Neutrophil (primary cell): ENCODE results near the gene PLCB4.

Source experiments
- H3K27ac ChIP-seq: fragments of 200-600 bp; sonication (generic); 2 replicates; pipeline ENCODE4 v1.5.1; 2016; ENCODE audit warnings: mild to moderate bottlenecking, moderate library complexity
- H3K27me3 ChIP-seq: fragments of 200-600 bp; sonication (generic); 2 replicates; pipeline ENCODE4 v1.6.0; 2016; ENCODE audit warnings: mild to moderate bottlenecking
- H3K36me3 ChIP-seq: fragments of 200-600 bp; sonication (generic); 2 replicates; pipeline ENCODE4 v1.5.1; 2017
- H3K4me1 ChIP-seq, 2 experiments: fragments of 200-600 bp in 1 of 2; sonication (generic) in 1 of 2; 1 replicate in 1 of 2; 2 replicates in 1 of 2; pipeline versions ENCODE4 v1.5.1 to v1.6.1; 2013 to 2016; ENCODE audit warnings: low read depth in 1 of 2, low read length in 1 of 2, mild to moderate bottlenecking in 1 of 2, moderate library complexity in 1 of 2; ENCODE audit not compliant: control insufficient read depth in 1 of 2, insufficient read depth in 1 of 2
- H3K4me3 ChIP-seq, 2 experiments: fragments of 200-600 bp in 1 of 2; sonication (generic) in 1 of 2; 1 replicate in 1 of 2; 2 replicates in 1 of 2; pipeline ENCODE4 v1.5.1; 2013 to 2016; ENCODE audit warnings: low read depth in 1 of 2, low read length in 1 of 2, mild to moderate bottlenecking in 1 of 2, moderate library complexity in 1 of 2
- H3K9me3 ChIP-seq: fragments of 200-600 bp; sonication (generic); 2 replicates; pipeline ENCODE4 v1.5.1; 2016
- CTCF ChIP-seq: fragments of 200-600 bp; sonication (generic); IDR thresholded peaks from 2 replicates; pipeline ENCODE4 v1.5.1; 2016; ENCODE audit warnings: antibody characterized with exemption

PLCB4 gene

GRCh38 chr20:9354579-9354978, 285.7 kb downstream of the PLCB4 start:
- no peaks in the 10 kb centered on the region for H3K27me3 ChIP-seq
- H3K27ac ChIP-seq = no peak overlapping the region
- no peak for TF ChIP-seq CTCF
- H3K4me3 ChIP-seq = no peak overlapping the region
- H3K9me3 ChIP-seq = no peaks in the 10 kb centered on the region
- peaks cover 0 to 3% of the 10 kb centered on the region in 2 experiments for H3K4me1 ChIP-seq
- H3K36me3 ChIP-seq = no peaks in the 10 kb centered on the region

- no peak overlapping the region for H3K27ac ChIP-seq
- H3K9me3 ChIP-seq = no peaks in the 10 kb centered on the region
- no peaks in the 10 kb centered on the region for H3K36me3 ChIP-seq
- H3K27me3 ChIP-seq = no peaks in the 10 kb centered on the region
- TF ChIP-seq CTCF = no peak
- no peak overlapping the region for H3K4me3 ChIP-seq
- H3K4me1 ChIP-seq = no peaks in the 10 kb centered on the region
Measured at GRCh38 chr20:9358001-9358400, 289.1 kb downstream of the PLCB4 start.

- Histone ChIP-seq H3K36me3 (no peaks in the 10 kb centered on the region), H3K9me3 (no peaks in the 10 kb centered on the region), H3K4me3 (no peak overlapping the region), H3K27ac (no peak overlapping the region), H3K4me1 (no peaks in the 10 kb centered on the region), H3K27me3 (no peaks in the 10 kb centered on the region)
- no peak for TF ChIP-seq CTCF
Measured at GRCh38 chr20:9359561-9360308, 290.8 kb downstream of the PLCB4 start.

- Histone ChIP-seq H3K36me3 (no peaks in the 10 kb centered on the region), H3K4me3 (no peak overlapping the region), H3K27me3 (no peaks in the 10 kb centered on the region), H3K9me3 (no peaks in the 10 kb centered on the region), H3K4me1 (no peaks in the 10 kb centered on the region), H3K27ac (no peak overlapping the region)
- no peak for TF ChIP-seq CTCF
Measured at GRCh38 chr20:9360431-9360830, 291.5 kb downstream of the PLCB4 start.

GRCh38 chr20:9363673-9364072, 294.8 kb downstream of the PLCB4 start:
- TF ChIP-seq CTCF = no peak
- no peaks in the 10 kb centered on the region for H3K36me3 ChIP-seq

More at GRCh38 chr20:9363673-9364072, 294.8 kb downstream of the PLCB4 start:
- Histone ChIP-seq H3K27me3 (no peaks in the 10 kb centered on the region), H3K9me3 (no peaks in the 10 kb centered on the region), H3K4me3 (no peak overlapping the region), H3K4me1 (no peaks in the 10 kb centered on the region), H3K27ac (no peak overlapping the region)
